PC-3 (cell line): ENCODE results near the gene KDM1A. TPM values are rescaled to one million over a fixed set of nuclear protein-coding genes. Genes with fewer than 3 reads are reported as not detected.

ENCODE experiments used
- ATAC-seq: fragments of 200-7000 bp; cut with Tn5 transposase; 2 replicates; pipeline ENCODE4 v1.9.1; 2020; ENCODE audit warnings: mild to moderate bottlenecking, moderate library complexity
- BruUV-seq: library from RNA; stranded (reverse); fragments of 400-500 nt; replicated peaks from 2 replicates; lab custom pipeline; 2021; lab: Mats Ljungman, UMichigan
- CTCF ChIA-PET: fragments of 300-600 bp; sonication (Branson Sonifier 250); formaldehyde crosslinking; loops from one replicate; lab custom pipeline; 2022; ENCODE audit warnings: antibody characterized with exemption; lab: Charles Lee
- POLR2A ChIA-PET: fragments of 300-600 bp; sonication (Branson Sonifier 250); formaldehyde crosslinking; loops from one replicate; lab custom pipeline; 2022; ENCODE audit warnings: antibody characterized with exemption; ENCODE audit not compliant: unreplicated experiment; lab: Charles Lee
- DNase-seq: peaks from one replicate; pipeline ENCODE4 v3.0.0-alpha.2; 2015
- H2AFZ ChIP-seq: fragments of 300-600 bp; sonication (generic); 2 replicates; pipeline ENCODE4 v1.6.0; 2016; ENCODE audit warnings: antibody characterized with exemption, low read length
- H3F3A ChIP-seq: fragments of 300-600 bp; sonication (generic); one replicate; pipeline ENCODE4 v1.6.0; 2017; ENCODE audit warnings: antibody characterized with exemption, low read length, control low read depth, mild to moderate bottlenecking; ENCODE audit not compliant: unreplicated experiment
- H3K27ac ChIP-seq: fragments of 300-600 bp; sonication (generic); 2 replicates; pipeline ENCODE4 v1.5.1; 2016; ENCODE audit warnings: mild to moderate bottlenecking, low read length
- H3K27me3 ChIP-seq: fragments of 300-600 bp; sonication (generic); 2 replicates; pipeline ENCODE4 v1.6.1; 2016; ENCODE audit warnings: low read length, mixed read lengths
- H3K36me3 ChIP-seq: fragments of 300-600 bp; sonication (generic); 2 replicates; pipeline ENCODE4 v1.6.1; 2016; ENCODE audit warnings: low read depth, mixed run types, low read length, mixed read lengths
- H3K4me1 ChIP-seq: fragments of 300-600 bp; sonication (generic); 2 replicates; pipeline ENCODE4 v1.5.1; 2016; ENCODE audit warnings: low read length; ENCODE audit not compliant: insufficient read depth
- H3K4me2 ChIP-seq: fragments of 300-600 bp; sonication (generic); 2 replicates; pipeline ENCODE4 v1.6.0; 2016; ENCODE audit warnings: low read length
- H3K4me3 ChIP-seq: fragments of 300-600 bp; sonication (generic); 2 replicates; pipeline ENCODE4 v1.5.1; 2016; ENCODE audit warnings: mild to moderate bottlenecking, low read length, mixed read lengths
- H3K79me2 ChIP-seq: fragments of 300-600 bp; sonication (generic); 2 replicates; pipeline ENCODE4 v1.6.1; 2017; ENCODE audit warnings: low read length, mixed read lengths
- H3K9ac ChIP-seq: fragments of 300-600 bp; sonication (generic); 2 replicates; pipeline ENCODE4 v1.6.0; 2016; ENCODE audit warnings: mild to moderate bottlenecking, low read length
- H3K9me2 ChIP-seq: fragments of 300-600 bp; sonication (generic); replicated peaks from 2 replicates; pipeline ENCODE4 v1.6.1; 2016; ENCODE audit warnings: mixed run types, low read length, mixed read lengths
- H3K9me3 ChIP-seq: fragments of 300-600 bp; sonication (generic); 2 replicates; pipeline ENCODE4 v1.6.1; 2016; ENCODE audit warnings: low read length, mixed read lengths
- H4K20me1 ChIP-seq: fragments of 300-600 bp; sonication (generic); 2 replicates; pipeline ENCODE4 v1.6.1; 2016; ENCODE audit warnings: low read length, mixed read lengths
- EZH2 ChIP-seq: fragments of 300-600 bp; sonication (generic); IDR thresholded peaks from one replicate; pipeline ENCODE4 v1.6.1; 2017; ENCODE audit warnings: antibody characterized with exemption, mild to moderate bottlenecking, low read length; ENCODE audit not compliant: unreplicated experiment
- EZH2phosphoT487 ChIP-seq: fragments of 300-600 bp; sonication (generic); IDR thresholded peaks from 2 replicates; pipeline ENCODE4 v1.6.1; 2018; ENCODE audit warnings: mild to moderate bottlenecking, antibody characterized with exemption, low read length, borderline replicate concordance
- intact Hi-C: fragments of 100-400 bp; cut with micrococcal nuclease; formaldehyde crosslinking; loops from 2 replicates; pipeline ENCODE4 v1.9.0; 2023
- total RNA-seq: library from RNA; depleted of rRNA; stranded (reverse); fragments of >200 nt; gene quantifications from 2 replicates; pipeline ENCODE4 v1.2.3, GENCODE V29; 2014
- TF ChIP-seq, protein P1 (sequence below): fragments of 300-600 bp; sonication (generic); conservative IDR thresholded peaks from 2 replicates; pipeline ENCODE4 v1.5.1; 2017; ENCODE audit warnings: antibody characterized with exemption, low read depth, mild to moderate bottlenecking, low read length

KDM1A gene
- total RNA-seq, 1 experiment from 2014 or later: 186 TPM

DNA sequence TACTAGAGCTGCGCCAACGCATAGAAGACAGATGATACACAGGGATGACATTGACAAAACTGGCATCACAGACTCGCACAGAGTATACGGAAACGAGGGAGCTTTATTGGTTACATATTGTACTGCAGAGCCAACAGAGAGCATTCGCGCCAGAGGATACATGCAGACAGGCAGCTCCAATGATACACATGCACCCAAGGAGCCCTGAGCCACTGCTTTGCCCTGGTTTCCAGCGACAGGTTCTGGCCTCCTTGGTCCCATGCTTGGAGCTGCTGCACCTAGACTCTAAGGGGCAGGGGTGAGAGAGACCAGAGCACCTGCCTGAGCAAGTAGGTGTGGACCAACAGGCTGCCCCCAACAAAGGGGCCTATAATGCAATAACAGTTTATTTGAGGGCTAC is 65.6 kb downstream of the KDM1A start:
- Histone ChIP-seq H3K9me3 (no peaks in the 10 kb centered on the region), H3K4me2 (no peak overlapping the region), H2AFZ (no peak overlapping the region), H3K27ac (no peak overlapping the region), H3K27me3 (no peaks in the 10 kb centered on the region), H3K4me3 (no peak overlapping the region), H3K79me2 (no peaks in the 10 kb centered on the region), H4K20me1 (no peaks in the 10 kb centered on the region), H3K36me3 (peaks cover 69% of the 10 kb centered on the region), H3K9ac (no peak overlapping the region), H3K4me1 (no peaks in the 10 kb centered on the region), H3K9me2 (no peaks in the 10 kb centered on the region), H3F3A (peaks cover 6% of the 10 kb centered on the region)
- CTCF ChIA-PET: no interaction called here
- TF ChIP-seq EZH2: no peak
- no peak for TF ChIP-seq EZH2phosphoT487
- TF ChIP-seq, protein P1, sequence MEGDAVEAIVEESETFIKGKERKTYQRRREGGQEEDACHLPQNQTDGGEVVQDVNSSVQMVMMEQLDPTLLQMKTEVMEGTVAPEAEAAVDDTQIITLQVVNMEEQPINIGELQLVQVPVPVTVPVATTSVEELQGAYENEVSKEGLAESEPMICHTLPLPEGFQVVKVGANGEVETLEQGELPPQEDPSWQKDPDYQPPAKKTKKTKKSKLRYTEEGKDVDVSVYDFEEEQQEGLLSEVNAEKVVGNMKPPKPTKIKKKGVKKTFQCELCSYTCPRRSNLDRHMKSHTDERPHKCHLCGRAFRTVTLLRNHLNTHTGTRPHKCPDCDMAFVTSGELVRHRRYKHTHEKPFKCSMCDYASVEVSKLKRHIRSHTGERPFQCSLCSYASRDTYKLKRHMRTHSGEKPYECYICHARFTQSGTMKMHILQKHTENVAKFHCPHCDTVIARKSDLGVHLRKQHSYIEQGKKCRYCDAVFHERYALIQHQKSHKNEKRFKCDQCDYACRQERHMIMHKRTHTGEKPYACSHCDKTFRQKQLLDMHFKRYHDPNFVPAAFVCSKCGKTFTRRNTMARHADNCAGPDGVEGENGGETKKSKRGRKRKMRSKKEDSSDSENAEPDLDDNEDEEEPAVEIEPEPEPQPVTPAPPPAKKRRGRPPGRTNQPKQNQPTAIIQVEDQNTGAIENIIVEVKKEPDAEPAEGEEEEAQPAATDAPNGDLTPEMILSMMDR: no peak
- TSS peak; percentile 4 for BruUV-seq
- DNase-seq: no peak
- intact Hi-C loops: no loop called here
- POLR2A ChIA-PET: no interaction called here
- ATAC-seq: no peak

DNA sequence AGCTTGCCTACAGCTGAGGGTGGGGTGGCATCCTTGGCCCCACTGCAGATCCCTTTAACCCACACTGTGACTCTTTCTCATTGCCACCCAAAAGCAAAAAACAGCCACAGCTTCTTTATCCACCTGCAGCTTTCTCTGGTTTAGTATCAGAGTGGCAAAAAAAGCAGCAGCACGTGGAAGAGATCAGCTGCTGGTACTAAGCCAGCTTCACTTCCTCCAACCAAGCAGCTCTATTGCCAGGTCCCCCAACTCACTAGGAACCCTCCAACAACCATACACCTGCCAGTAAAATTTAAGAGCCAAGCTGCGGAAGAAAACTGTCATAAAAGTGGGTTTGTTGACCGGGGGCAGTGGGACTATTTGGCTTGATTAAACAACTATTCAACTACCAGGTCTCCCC is 66.4 kb downstream of the KDM1A start:
- intact Hi-C loops: no loop called here
- Histone ChIP-seq H4K20me1 (no peaks in the 10 kb centered on the region), H2AFZ (no peak overlapping the region), H3K4me3 (no peak overlapping the region), H3K9ac (no peak overlapping the region), H3K9me3 (no peaks in the 10 kb centered on the region), H3K27me3 (no peaks in the 10 kb centered on the region), H3K79me2 (no peaks in the 10 kb centered on the region), H3F3A (peaks cover 3% of the 10 kb centered on the region), H3K9me2 (no peaks in the 10 kb centered on the region), H3K36me3 (peaks cover 61% of the 10 kb centered on the region), H3K4me1 (no peaks in the 10 kb centered on the region), H3K4me2 (no peak overlapping the region), H3K27ac (no peak overlapping the region)
- CTCF ChIA-PET: no interaction called here
- no TSS peak for BruUV-seq
- no peak for ATAC-seq
- POLR2A ChIA-PET: no interaction called here
- no peak for DNase-seq
- TF ChIP-seq EZH2 (no peak), EZH2phosphoT487 (no peak)
- TF ChIP-seq, protein P1: no peak

GRCh38 chr1:23088027-23088426 is 68.8 kb downstream of the KDM1A start:
- H3K79me2 ChIP-seq: no peaks in the 10 kb centered on the region
- no peak overlapping the region for H3K9ac ChIP-seq
- ChIA-PET CTCF (interaction anchor here (0.6 kb wide), 1 partner anchor 36 kb away, joined by 8 read pairs; no protein-coding TSS in a partner anchor), POLR2A (no interaction called here)
- DNase-seq (no peak), ATAC-seq (no peak)
- H4K20me1 ChIP-seq: no peaks in the 10 kb centered on the region
- TF ChIP-seq EZH2phosphoT487: no peak
- TF ChIP-seq, protein P1: no peak
- H3F3A ChIP-seq: peaks cover 3% of the 10 kb centered on the region
- no peak overlapping the region for H2AFZ ChIP-seq
- intact Hi-C loops: no loop called here
- H3K9me2 ChIP-seq: no peaks in the 10 kb centered on the region
- peaks cover 44% of the 10 kb centered on the region for H3K36me3 ChIP-seq
- no peak overlapping the region for H3K27ac ChIP-seq
- H3K4me1 ChIP-seq: no peaks in the 10 kb centered on the region
- BruUV-seq: no TSS peak
- H3K4me3 ChIP-seq: no peak overlapping the region
- H3K9me3 ChIP-seq: no peaks in the 10 kb centered on the region
- H3K4me2 ChIP-seq: no peak overlapping the region
- H3K27me3 ChIP-seq: no peaks in the 10 kb centered on the region
